SJSA1 (cell line): ENCODE data around the gene RNGTT. TPM values are rescaled to one million over a fixed set of nuclear protein-coding genes. Genes with fewer than 3 reads are reported as not detected.
A peak's percentile ranks its signal among the peaks of the same experiment; 100 is the strongest.
"Not testable (repeated sequence)": the region's sequence is repeated elsewhere in the genome, so short reads cannot be mapped to it uniquely, and the experiment has no call there.

Source experiments
- DNase-seq, 2 experiments: peaks; one replicate each; pipeline ENCODE4 v3.0.0-alpha.2; 2015 to 2020; ENCODE audit warnings: low spot score in 2 of 2, low read depth in 1 of 2
- H3K27ac ChIP-seq: fragments of 250-450 bp; sonication (Bioruptor Pico); 2 replicates; pipeline ENCODE4 v1.5.1; 2020; ENCODE audit warnings: mild to moderate bottlenecking, moderate library complexity
- H3K27me3 ChIP-seq: fragments of 250-450 bp; sonication (Bioruptor Pico); replicated peaks from 2 replicates; pipeline ENCODE4 v1.5.1; 2020; ENCODE audit warnings: mild to moderate bottlenecking, moderate library complexity
- H3K36me3 ChIP-seq: fragments of 250-450 bp; sonication (Bioruptor Pico); 2 replicates; pipeline ENCODE4 v1.5.1; 2020; ENCODE audit warnings: mild to moderate bottlenecking
- H3K4me1 ChIP-seq: fragments of 250-450 bp; sonication (Bioruptor Pico); replicated peaks from 2 replicates; pipeline ENCODE4 v1.6.1; 2021; ENCODE audit warnings: mild to moderate bottlenecking
- H3K4me3 ChIP-seq: fragments of 250-450 bp; sonication (Bioruptor Pico); 2 replicates; pipeline ENCODE4 v1.5.1; 2020; ENCODE audit warnings: mild to moderate bottlenecking
- H3K9me3 ChIP-seq: fragments of 250-450 bp; sonication (Bioruptor Pico); replicated peaks from 2 replicates; pipeline ENCODE4 v1.5.1; 2020; ENCODE audit warnings: mild to moderate bottlenecking
- total RNA-seq: library from RNA; depleted of rRNA; stranded (reverse); fragments of >200 nt; shearing (Covaris generic); gene quantifications from 2 replicates; pipeline ENCODE4 v1.2.3, GENCODE V29; 2014

Gene RNGTT
- total RNA-seq, 1 experiment from 2014 or later: 40.6 TPM

- Histone ChIP-seq H3K9me3 (no peaks in the 10 kb centered on the region), H3K27me3 (no peaks in the 10 kb centered on the region), H3K27ac (0 out of 2 replicates have a peak overlapping the region, but pooled peaks have one; percentile 15), H3K4me3 (no peak overlapping the region), H3K4me1 (peaks cover 16% of the 10 kb centered on the region), H3K36me3 (no peaks in the 10 kb centered on the region)
- peak in 1 of 2 experiments; percentile 29 for DNase-seq
Measured at GRCh38 chr6:88763160-88763559, 200.3 kb downstream of the RNGTT start.

- Histone ChIP-seq H3K4me3 (no peak overlapping the region), H3K36me3 (no peaks in the 10 kb centered on the region), H3K27ac (no peak overlapping the region), H3K4me1 (peaks cover 16% of the 10 kb centered on the region), H3K9me3 (no peaks in the 10 kb centered on the region), H3K27me3 (no peaks in the 10 kb centered on the region)
- DNase-seq: no peak
Measured at GRCh38 chr6:88761237-88762031, 202.0 kb downstream of the RNGTT start.

GRCh38 chr6:88760091-88760490 is 203.3 kb downstream of the RNGTT start:
- Histone ChIP-seq H3K4me3 (no peak overlapping the region), H3K36me3 (no peaks in the 10 kb centered on the region), H3K27ac (no peak overlapping the region), H3K9me3 (no peaks in the 10 kb centered on the region), H3K27me3 (no peaks in the 10 kb centered on the region), H3K4me1 (peaks cover 16% of the 10 kb centered on the region)
- no peak for DNase-seq

- Histone ChIP-seq H3K27me3 (no peaks in the 10 kb centered on the region), H3K27ac (no peak overlapping the region), H3K4me3 (no peak overlapping the region), H3K9me3 (no peaks in the 10 kb centered on the region), H3K36me3 (no peaks in the 10 kb centered on the region), H3K4me1 (no peaks in the 10 kb centered on the region)
- no peak for DNase-seq
Measured at GRCh38 chr6:88750936-88751335, 212.5 kb downstream of the RNGTT start.

- Histone ChIP-seq H3K9me3 (no peaks in the 10 kb centered on the region), H3K27ac (no peak overlapping the region), H3K4me3 (no peak overlapping the region), H3K36me3 (no peaks in the 10 kb centered on the region), H3K4me1 (no peaks in the 10 kb centered on the region), H3K27me3 (no peaks in the 10 kb centered on the region)
- no peak for DNase-seq
Measured at GRCh38 chr6:88749849-88750248, 213.6 kb downstream of the RNGTT start.

- no peaks in the 10 kb centered on the region for H3K9me3 ChIP-seq
- H3K36me3 ChIP-seq: no peaks in the 10 kb centered on the region
- no peak for DNase-seq
- H3K27me3 ChIP-seq: no peaks in the 10 kb centered on the region
- H3K4me1 ChIP-seq: no peaks in the 10 kb centered on the region
- no peak overlapping the region for H3K4me3 ChIP-seq
- no peak overlapping the region for H3K27ac ChIP-seq
Measured at GRCh38 chr6:88748141-88748540, 215.3 kb downstream of the RNGTT start.

GRCh38 chr6:88741939-88742338 is 221.5 kb downstream of the RNGTT start:
- Histone ChIP-seq H3K9me3 (no peaks in the 10 kb centered on the region), H3K27me3 (no peaks in the 10 kb centered on the region), H3K36me3 (no peaks in the 10 kb centered on the region), H3K4me3 (no peak overlapping the region), H3K4me1 (no peaks in the 10 kb centered on the region), H3K27ac (no peak overlapping the region)
- no peak for DNase-seq

GRCh38 chr6:88741071-88741470 is 222.3 kb downstream of the RNGTT start:
- Histone ChIP-seq H3K4me3 (no peak overlapping the region), H3K36me3 (no peaks in the 10 kb centered on the region), H3K4me1 (no peaks in the 10 kb centered on the region), H3K27ac (no peak overlapping the region), H3K9me3 (no peaks in the 10 kb centered on the region), H3K27me3 (no peaks in the 10 kb centered on the region)
- no peak for DNase-seq

GRCh38 chr6:88734544-88734943 is 228.9 kb downstream of the RNGTT start:
- no peak overlapping the region for H3K4me3 ChIP-seq
- no peaks in the 10 kb centered on the region for H3K9me3 ChIP-seq
- peaks cover 27% of the 10 kb centered on the region for H3K4me1 ChIP-seq
- no peaks in the 10 kb centered on the region for H3K36me3 ChIP-seq
- H3K27me3 ChIP-seq: no peaks in the 10 kb centered on the region
- no peak overlapping the region for H3K27ac ChIP-seq
- DNase-seq: no peak

GRCh38 chr6:88730611-88731011 is 232.8 kb downstream of the RNGTT start:
- DNase-seq: peak; percentile 73 to 97
- no peaks in the 10 kb centered on the region for H3K9me3 ChIP-seq

GRCh38 chr6:88728756-88729155 is 234.7 kb downstream of the RNGTT start:
- Histone ChIP-seq H3K27ac (peak overlapping the region; percentile 47), H3K4me1 (peaks cover 76% of the 10 kb centered on the region), H3K4me3 (no peak overlapping the region), H3K36me3 (no peaks in the 10 kb centered on the region), H3K27me3 (no peaks in the 10 kb centered on the region), H3K9me3 (no peaks in the 10 kb centered on the region)
- peak; percentile 60 to 61 for DNase-seq

More at GRCh38 chr6:88730611-88731011, 232.8 kb downstream of the RNGTT start:
- no peak overlapping the region for H3K4me3 ChIP-seq
- no peaks in the 10 kb centered on the region for H3K36me3 ChIP-seq
- H3K27ac ChIP-seq: peak overlapping the region; percentile 74
- H3K27me3 ChIP-seq: no peaks in the 10 kb centered on the region
- peaks cover 59% of the 10 kb centered on the region for H3K4me1 ChIP-seq

GRCh38 chr6:88726409-88726808 is 237.0 kb downstream of the RNGTT start:
- not testable (repeated sequence) for DNase-seq, H3K4me3 ChIP-seq, H3K27ac ChIP-seq, H3K36me3 ChIP-seq, H3K9me3 ChIP-seq, H3K27me3 ChIP-seq
- peaks cover 91% of the 10 kb centered on the region for H3K4me1 ChIP-seq

- no peaks in the 10 kb centered on the region for H3K27me3 ChIP-seq
- peaks cover 81% of the 10 kb centered on the region for H3K4me1 ChIP-seq
- DNase-seq: peak; percentile 96 to 98
- peak overlapping the region; percentile 4 for H3K4me3 ChIP-seq
- no peaks in the 10 kb centered on the region for H3K36me3 ChIP-seq
- no peaks in the 10 kb centered on the region for H3K9me3 ChIP-seq
- peak overlapping the region; percentile 88 for H3K27ac ChIP-seq
Measured at GRCh38 chr6:88725111-88725975, 238.1 kb downstream of the RNGTT start.

- H3K36me3 ChIP-seq: no peaks in the 10 kb centered on the region
- peaks cover 59% of the 10 kb centered on the region for H3K4me1 ChIP-seq
- H3K27me3 ChIP-seq: no peaks in the 10 kb centered on the region
- no peaks in the 10 kb centered on the region for H3K9me3 ChIP-seq
- H3K27ac ChIP-seq: peak overlapping the region; percentile 88
- peak in 1 of 2 experiments; percentile 83 for DNase-seq
- no peak overlapping the region for H3K4me3 ChIP-seq
Measured at GRCh38 chr6:88722686-88723085, 240.7 kb downstream of the RNGTT start.
